ENCODE measurements around the gene EPHA5. TPM values are rescaled to one million over a fixed set of nuclear protein-coding genes. Genes with fewer than 3 reads are reported as not detected.

Gene EPHA5
- total RNA-seq, 1 experiment from 2014 or later: not detected

DNA sequence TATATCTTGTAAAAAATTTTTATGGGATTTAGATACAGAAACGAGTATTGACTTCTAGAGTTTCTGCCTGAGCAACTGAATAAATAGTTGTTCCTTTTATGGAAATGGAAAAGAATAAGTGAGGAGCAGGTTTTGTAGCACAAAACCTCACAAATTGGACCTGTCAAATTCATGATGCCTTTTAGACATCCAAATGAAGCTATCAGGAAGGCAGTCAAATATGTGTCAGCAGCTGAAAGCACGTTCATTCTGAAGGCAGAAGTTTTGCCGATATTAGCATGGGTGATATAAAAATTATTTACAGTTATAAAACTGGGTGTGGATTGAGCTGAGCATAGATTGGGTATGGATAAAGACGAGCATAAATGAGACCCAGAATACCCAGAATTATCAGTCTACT is 374.0 kb downstream of the EPHA5 start:
- H3K27ac ChIP-seq (ENCODE audit: insufficient read length, low read depth, low read length): no peak overlapping the region
- H4K20me1 ChIP-seq (ENCODE audit: control insufficient read depth, insufficient read depth, insufficient read length): no peaks in the 10 kb centered on the region
- no peak overlapping the region for H3K9ac ChIP-seq (ENCODE audit: extremely low read depth, insufficient read length, low read length)
- H3K4me2 ChIP-seq (ENCODE audit: insufficient read depth, insufficient read length, low read length): no peak overlapping the region
- H3K4ac ChIP-seq (ENCODE audit: low read depth, low read length): no peak overlapping the region
- H3K9me3 ChIP-seq (ENCODE audit: control insufficient read depth, low read depth, low read length): no peaks in the 10 kb centered on the region
- H3K23me2 ChIP-seq (ENCODE audit: insufficient read length, low read depth, low read length, poor library complexity, severe bottlenecking): no peaks in the 10 kb centered on the region
- Mint-ChIP-seq H3K27me3 (ENCODE audit: low read depth) (no peaks in the 10 kb centered on the region), H3K4me3 (no peak overlapping the region), H3K4me1 (no peaks in the 10 kb centered on the region), H3K9me3 (peaks cover 3 to 5% of the 10 kb centered on the region in 2 experiments; a peak in 3 of 5 replicates), H3K27ac (no peak overlapping the region), H3K36me3 (ENCODE audit: insufficient read depth in 1 of 3, low read depth in 3 of 3) (peaks cover 0 to 5% (median 2%) of the 10 kb centered on the region in 3 experiments; a peak in 2 of 7 replicates)
- no peaks in the 10 kb centered on the region for H3K79me1 ChIP-seq (ENCODE audit: insufficient read depth, low read depth, low read length, poor library complexity, severe bottlenecking)
- no peak overlapping the region for H4K5ac ChIP-seq (ENCODE audit: insufficient read length, low read depth, low read length)
- H2AFZ ChIP-seq (ENCODE audit: low read length): no peak overlapping the region
- H3K27me3 ChIP-seq (ENCODE audit: insufficient read depth, low read length): no peaks in the 10 kb centered on the region
- no peak overlapping the region for H2BK20ac ChIP-seq (ENCODE audit: low read depth, low read length, poor library complexity, severe bottlenecking)
- H3K79me2 ChIP-seq (ENCODE audit: insufficient read depth, low read length): no peaks in the 10 kb centered on the region
- H3T11ph ChIP-seq (ENCODE audit: low read length): no peak overlapping the region
- DNase-seq: no peak
- no peak overlapping the region for H2AK5ac ChIP-seq (ENCODE audit: insufficient read length, low read length)
- no peak overlapping the region for H3K56ac ChIP-seq (ENCODE audit: insufficient read length, low read depth, low read length)
- no peaks in the 10 kb centered on the region; the same call in 1 of the 2 replicates for H3K4me1 ChIP-seq (ENCODE audit: insufficient read depth, low read length)
- H4K8ac ChIP-seq (replicated peaks; ENCODE audit: insufficient read length, low read depth, low read length): no peak overlapping the region
- H2BK15ac ChIP-seq (ENCODE audit: low read depth, low read length): no peak overlapping the region
- H4K91ac ChIP-seq (ENCODE audit: insufficient read length, low read depth, low read length): no peak overlapping the region
- H2BK5ac ChIP-seq (ENCODE audit: insufficient read length, low read length): no peak overlapping the region
- no peak overlapping the region for H3K18ac ChIP-seq (ENCODE audit: insufficient read length, low read depth, low read length)
- TF ChIP-seq, protein P1, sequence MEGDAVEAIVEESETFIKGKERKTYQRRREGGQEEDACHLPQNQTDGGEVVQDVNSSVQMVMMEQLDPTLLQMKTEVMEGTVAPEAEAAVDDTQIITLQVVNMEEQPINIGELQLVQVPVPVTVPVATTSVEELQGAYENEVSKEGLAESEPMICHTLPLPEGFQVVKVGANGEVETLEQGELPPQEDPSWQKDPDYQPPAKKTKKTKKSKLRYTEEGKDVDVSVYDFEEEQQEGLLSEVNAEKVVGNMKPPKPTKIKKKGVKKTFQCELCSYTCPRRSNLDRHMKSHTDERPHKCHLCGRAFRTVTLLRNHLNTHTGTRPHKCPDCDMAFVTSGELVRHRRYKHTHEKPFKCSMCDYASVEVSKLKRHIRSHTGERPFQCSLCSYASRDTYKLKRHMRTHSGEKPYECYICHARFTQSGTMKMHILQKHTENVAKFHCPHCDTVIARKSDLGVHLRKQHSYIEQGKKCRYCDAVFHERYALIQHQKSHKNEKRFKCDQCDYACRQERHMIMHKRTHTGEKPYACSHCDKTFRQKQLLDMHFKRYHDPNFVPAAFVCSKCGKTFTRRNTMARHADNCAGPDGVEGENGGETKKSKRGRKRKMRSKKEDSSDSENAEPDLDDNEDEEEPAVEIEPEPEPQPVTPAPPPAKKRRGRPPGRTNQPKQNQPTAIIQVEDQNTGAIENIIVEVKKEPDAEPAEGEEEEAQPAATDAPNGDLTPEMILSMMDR (conservative IDR thresholded peaks at IDR 0.05): no peak
- no peak overlapping the region for H2BK120ac ChIP-seq (ENCODE audit: low read depth, low read length, poor library complexity, severe bottlenecking)
- H3K14ac ChIP-seq (ENCODE audit: insufficient read depth, low read length): no peak overlapping the region
- no peak overlapping the region for H3K23ac ChIP-seq (ENCODE audit: insufficient read length, low read depth, low read length)
- no peak overlapping the region for H2BK12ac ChIP-seq (ENCODE audit: insufficient read length, low read depth, low read length)
- no CpG with 5 or more reads among the region's 4 CpGs for WGBS (ENCODE audit: extremely low coverage, insufficient read length, low lambda C conversion rate)
